B cell (primary cell): ENCODE measurements around the gene FBN2. TPM values are rescaled to one million over a fixed set of nuclear protein-coding genes. Genes with fewer than 3 reads are reported as not detected.

Source experiments
- ATAC-seq: fragments of 200-7000 bp; cut with Tn5 transposase; one replicate; pipeline ENCODE4 v1.10.0; 2021; ENCODE audit warnings: low read depth, mild to moderate bottlenecking, moderate number of reproducible peaks, moderate library complexity
- CTCF ChIA-PET: fragments of 350-600 bp; sonication (Branson Sonifier 250); formaldehyde crosslinking; loops from one replicate; lab custom pipeline; 2021; ENCODE audit warnings: antibody characterized with exemption, inconsistent platforms; lab: Charles Lee
- POLR2A ChIA-PET: fragments of 350-600 bp; sonication (Branson Sonifier 250); formaldehyde crosslinking; loops from one replicate; lab custom pipeline; 2021; ENCODE audit warnings: antibody characterized with exemption; lab: Charles Lee
- DNase-seq: peaks from one replicate; pipeline ENCODE4 v3.0.0; 2013
- H2AFZ ChIP-seq: 2 replicates; pipeline ENCODE4 v1.6.1; 2012; ENCODE audit warnings: mild to moderate bottlenecking, low read depth, low read length; ENCODE audit not compliant: insufficient read depth, poor library complexity, severe bottlenecking
- H3K27ac ChIP-seq, 2 donors: 1 replicate in 1 of 2; 2 replicates in 1 of 2; pipeline ENCODE4 v1.5.1; 2012 to 2013; ENCODE audit warnings: low read length in 2 of 2, mild to moderate bottlenecking in 2 of 2, moderate library complexity in 1 of 2
- H3K27me3 ChIP-seq, 4 experiments: fragments of 200-600 bp in 1 of 4; sonication (generic) in 1 of 4; replicated peaks in 1 of 4; 1 replicate in 2 of 4; 2 replicates in 2 of 4; pipeline versions ENCODE4 v1.6.1 to v1.7.0; 2013 to 2016; ENCODE audit warnings: low read length in 3 of 4, mild to moderate bottlenecking in 2 of 4, mixed read lengths in 1 of 4, moderate library complexity in 1 of 4; ENCODE audit not compliant: insufficient read depth in 4 of 4, control insufficient read depth in 3 of 4; ENCODE audit errors: control extremely low read depth in 1 of 4
- H3K36me3 ChIP-seq, 2 experiments: replicated peaks in 1 of 2; 1 replicate in 1 of 2; 2 replicates in 1 of 2; pipeline versions ENCODE4 v1.6.1 to v1.7.1; 2013; ENCODE audit warnings: low read length in 1 of 2; ENCODE audit not compliant: insufficient read depth in 2 of 2, control insufficient read depth in 1 of 2; ENCODE audit errors: control extremely low read depth in 1 of 2, extremely low read depth in 1 of 2
- H3K4me1 ChIP-seq, 2 donors: fragments of 200-600 bp in 1 of 2; sonication (generic) in 1 of 2; 1 replicate in 1 of 2; 2 replicates in 1 of 2; pipeline versions ENCODE4 v1.5.1 to v1.6.1; 2013 to 2017; ENCODE audit warnings: low read length in 2 of 2; ENCODE audit not compliant: control insufficient read depth in 2 of 2, insufficient read depth in 2 of 2
- H3K4me2 ChIP-seq: replicated peaks from 2 replicates; pipeline ENCODE3; 2012; ENCODE audit warnings: mild to moderate bottlenecking, low read depth, low read length; ENCODE audit not compliant: poor library complexity, severe bottlenecking
- H3K4me3 ChIP-seq, 5 experiments: fragments of 200-600 bp in 1 of 5; sonication (generic) in 1 of 5; 1 replicate in 3 of 5; 2 replicates in 2 of 5; pipeline versions ENCODE4 v1.5.1 to v1.7.0; 2011 to 2016; ENCODE audit warnings: low read length in 4 of 5, mild to moderate bottlenecking in 4 of 5, low read depth in 2 of 5, control low read depth in 1 of 5, moderate library complexity in 1 of 5; ENCODE audit not compliant: insufficient read depth in 1 of 5; ENCODE audit errors: control extremely low read depth in 1 of 5, extremely low read depth in 1 of 5
- H3K79me2 ChIP-seq: fragments of 200-600 bp; sonication (generic); one replicate; pipeline ENCODE4 v1.6.0; 2016; ENCODE audit warnings: low read length; ENCODE audit not compliant: control insufficient read depth, insufficient read depth
- H3K9ac ChIP-seq: fragments of 200-600 bp; sonication (generic); 2 replicates; pipeline ENCODE4 v1.6.1; 2017; ENCODE audit warnings: mild to moderate bottlenecking, low read length, moderate library complexity
- H3K9me3 ChIP-seq, 3 donors: one replicate each; pipeline versions ENCODE4 v1.6.1 to v1.7.1; 2013; ENCODE audit warnings: low read length in 2 of 3; ENCODE audit not compliant: control insufficient read depth in 2 of 3, insufficient read depth in 1 of 3; ENCODE audit errors: control extremely low read depth in 1 of 3
- H4K20me1 ChIP-seq: 2 replicates; pipeline ENCODE4 v1.6.0; 2012; ENCODE audit warnings: mild to moderate bottlenecking, low read length; ENCODE audit not compliant: insufficient read depth, control insufficient read depth, poor library complexity, severe bottlenecking
- H3K27ac Mint-ChIP-seq: one replicate; pipeline ENCODE4 v1.8.0; 2021; ENCODE audit warnings: mixed read lengths
- H3K27me3 Mint-ChIP-seq: one replicate; pipeline ENCODE4 v1.8.0; 2021; ENCODE audit warnings: mixed read lengths
- H3K4me1 Mint-ChIP-seq: one replicate; pipeline ENCODE4 v1.8.0; 2021; ENCODE audit warnings: mixed read lengths
- H3K4me3 Mint-ChIP-seq: one replicate; pipeline ENCODE4 v1.8.0; 2021; ENCODE audit warnings: mixed read lengths
- H3K9me3 Mint-ChIP-seq: one replicate; pipeline ENCODE4 v1.8.0; 2022; ENCODE audit warnings: mixed read lengths; ENCODE audit not compliant: insufficient read depth
- EZH2 ChIP-seq: IDR thresholded peaks from 2 replicates; pipeline ENCODE4 v1.6.1; 2012; ENCODE audit warnings: borderline replicate concordance, low read depth, mild to moderate bottlenecking, moderate library complexity, low read length; ENCODE audit not compliant: insufficient read depth, poor library complexity, severe bottlenecking
- WGBS: methylation state at CpG from one replicate; pipeline ENCODE4 v1.1.5; 2013; ENCODE audit warnings: missing lambda C conversion rate; ENCODE audit not compliant: insufficient coverage; 5-methylcytosine and 5-hydroxymethylcytosine counted together
- intact Hi-C: fragments of 100-400 bp; cut with micrococcal nuclease; formaldehyde crosslinking; loops from one replicate; pipeline ENCODE4 v1.10.0; 2022
- polyA plus RNA-seq: library from polyadenylated mRNA; depleted of rRNA; stranded (reverse); fragments of >200 nt; gene quantifications from 2 replicates; pipeline ENCODE4 v1.2.3, GENCODE V29; 2012
- total RNA-seq, 2 donors: library from RNA; stranded (reverse); fragments of 120-200 nt in 1 of 2; gene quantifications; 1 replicate in 1 of 2; 2 replicates in 1 of 2; pipeline versions ENCODE4 v1.2.3 to v1.2.4, GENCODE V29; 2013 to 2022
- TF ChIP-seq, protein P1 (sequence below): fragments of 200-600 bp; IDR thresholded peaks from one replicate; pipeline ENCODE4 v1.8.0; 2022; ENCODE audit warnings: antibody characterized with exemption, mild to moderate bottlenecking

Gene FBN2
- total and polyA plus RNA-seq, 2 donors (not counting 1 experiment from before 2014, with no cell fraction given): 0.03 TPM; not detected in 1

DNA sequence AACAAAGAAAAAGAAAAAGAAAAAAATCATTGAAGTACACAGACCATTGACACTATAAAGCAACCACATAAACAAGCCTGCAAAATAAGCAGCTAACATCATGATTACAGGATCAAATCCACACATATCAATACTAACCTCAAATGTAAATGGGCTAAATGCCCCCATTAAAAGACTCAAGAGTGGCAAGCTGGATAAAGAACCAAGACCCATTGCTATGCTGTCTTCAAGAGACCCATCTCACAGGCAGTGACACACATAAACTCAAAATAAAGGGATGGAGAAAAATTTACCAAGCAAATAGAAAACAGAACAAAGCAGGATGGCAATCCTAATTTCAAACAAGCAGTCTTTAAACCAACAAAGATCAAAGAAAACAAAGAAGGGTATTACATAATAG is 15.7 kb upstream of the FBN2 start:
- H3K4me1 ChIP-seq: no peaks in the 10 kb centered on the region
- H3K79me2 ChIP-seq: no peaks in the 10 kb centered on the region
- DNase-seq (no peak), ATAC-seq (no peak)
- no peak overlapping the region for H3K4me3 ChIP-seq
- no peak overlapping the region for H3K27ac Mint-ChIP-seq
- CTCF ChIA-PET: no interaction called here
- peaks cover 10% of the 10 kb centered on the region for H3K9me3 Mint-ChIP-seq
- H3K36me3 ChIP-seq: no peaks in the 10 kb centered on the region
- H3K9ac ChIP-seq: no peak overlapping the region
- H4K20me1 ChIP-seq: no peaks in the 10 kb centered on the region
- H3K27ac ChIP-seq: no peak overlapping the region
- H3K27me3 ChIP-seq: no peaks in the 10 kb centered on the region
- no peaks in the 10 kb centered on the region for H3K27me3 Mint-ChIP-seq
- H3K9me3 ChIP-seq: peaks cover 0 to 14% (median 10%) of the 10 kb centered on the region in 3 donors
- TF ChIP-seq, protein P1, sequence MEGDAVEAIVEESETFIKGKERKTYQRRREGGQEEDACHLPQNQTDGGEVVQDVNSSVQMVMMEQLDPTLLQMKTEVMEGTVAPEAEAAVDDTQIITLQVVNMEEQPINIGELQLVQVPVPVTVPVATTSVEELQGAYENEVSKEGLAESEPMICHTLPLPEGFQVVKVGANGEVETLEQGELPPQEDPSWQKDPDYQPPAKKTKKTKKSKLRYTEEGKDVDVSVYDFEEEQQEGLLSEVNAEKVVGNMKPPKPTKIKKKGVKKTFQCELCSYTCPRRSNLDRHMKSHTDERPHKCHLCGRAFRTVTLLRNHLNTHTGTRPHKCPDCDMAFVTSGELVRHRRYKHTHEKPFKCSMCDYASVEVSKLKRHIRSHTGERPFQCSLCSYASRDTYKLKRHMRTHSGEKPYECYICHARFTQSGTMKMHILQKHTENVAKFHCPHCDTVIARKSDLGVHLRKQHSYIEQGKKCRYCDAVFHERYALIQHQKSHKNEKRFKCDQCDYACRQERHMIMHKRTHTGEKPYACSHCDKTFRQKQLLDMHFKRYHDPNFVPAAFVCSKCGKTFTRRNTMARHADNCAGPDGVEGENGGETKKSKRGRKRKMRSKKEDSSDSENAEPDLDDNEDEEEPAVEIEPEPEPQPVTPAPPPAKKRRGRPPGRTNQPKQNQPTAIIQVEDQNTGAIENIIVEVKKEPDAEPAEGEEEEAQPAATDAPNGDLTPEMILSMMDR: no peak
- TF ChIP-seq EZH2: no peak
- H3K4me2 ChIP-seq: no peak overlapping the region
- H2AFZ ChIP-seq: no peak overlapping the region
- POLR2A ChIA-PET: no interaction called here
- no peaks in the 10 kb centered on the region for H3K4me1 Mint-ChIP-seq
- intact Hi-C loops: no loop called here
- no peak overlapping the region for H3K4me3 Mint-ChIP-seq

DNA sequence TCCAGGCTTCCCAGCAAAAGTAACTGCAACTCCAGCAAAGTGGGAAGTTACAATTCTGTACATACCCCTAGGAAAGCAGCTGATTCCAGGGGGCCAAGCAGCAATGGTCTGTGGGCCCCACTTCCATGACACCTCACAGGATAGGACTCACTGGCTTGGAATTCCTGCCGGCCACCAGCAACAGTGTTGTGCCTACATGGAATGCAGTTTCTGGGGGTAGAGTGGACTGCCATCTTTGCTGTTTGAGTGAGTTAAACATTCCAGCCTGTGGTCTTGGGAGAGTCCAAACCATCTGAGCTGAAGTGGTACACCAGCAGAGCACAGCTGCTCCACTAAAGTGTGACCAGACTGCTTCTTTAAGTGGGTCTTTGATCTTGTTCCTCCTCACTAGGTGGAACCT is 13.4 kb upstream of the FBN2 start:
- H3K27me3 Mint-ChIP-seq: no peaks in the 10 kb centered on the region
- H3K27me3 ChIP-seq: no peaks in the 10 kb centered on the region
- TF ChIP-seq, protein P1: no peak
- no peak for TF ChIP-seq EZH2
- H3K27ac Mint-ChIP-seq: no peak overlapping the region
- no peak overlapping the region for H3K4me2 ChIP-seq
- intact Hi-C loops: no loop called here
- peaks cover 0 to 14% (median 10%) of the 10 kb centered on the region in 3 donors for H3K9me3 ChIP-seq
- no peaks in the 10 kb centered on the region for H3K4me1 ChIP-seq
- H3K4me1 Mint-ChIP-seq: no peaks in the 10 kb centered on the region
- no peak overlapping the region for H3K9ac ChIP-seq
- no peak overlapping the region for H2AFZ ChIP-seq
- no peaks in the 10 kb centered on the region for H3K36me3 ChIP-seq
- no CpG with 5 or more reads among the region's 1 CpG for WGBS
- no peak overlapping the region for H3K27ac ChIP-seq
- ChIA-PET POLR2A (no interaction called here), CTCF (no interaction called here)
- DNase-seq: no peak
- no peaks in the 10 kb centered on the region for H3K79me2 ChIP-seq
- H4K20me1 ChIP-seq: no peaks in the 10 kb centered on the region
- no peak overlapping the region for H3K4me3 Mint-ChIP-seq
- H3K4me3 ChIP-seq: no peak overlapping the region
- ATAC-seq: no peak
- H3K9me3 Mint-ChIP-seq: peaks cover 10% of the 10 kb centered on the region
